ENCODE results near the gene DOCK6. TPM values are rescaled to one million over a fixed set of nuclear protein-coding genes. Genes with fewer than 3 reads are reported as not detected.

DOCK6 gene
- total and polyA plus RNA-seq, 10 of the 15 experiments (the other 5 are each of a cell fraction or from before 2014, with no cell fraction given) = 0.76 to 24.8 (median 4.7) TPM

- Histone ChIP-seq H3K27ac (ENCODE audit: control insufficient read depth, insufficient read depth) (no peak overlapping the region), H2AFZ (ENCODE audit: control insufficient read depth, low read depth, low read length) (no peak overlapping the region), H3K4me1 (ENCODE audit: control insufficient read depth, insufficient read depth, low read length) (peaks cover 2% of the 10 kb centered on the region), H4K20me1 (ENCODE audit: control insufficient read depth, insufficient read depth) (no peaks in the 10 kb centered on the region), H3K4me2 (ENCODE audit: control insufficient read depth, insufficient read depth) (no peak overlapping the region), H3K9ac (ENCODE audit: control insufficient read depth, insufficient read depth, low read length) (no peak overlapping the region), H3K79me2 (ENCODE audit: control insufficient read depth, insufficient read depth, low read length) (no peaks in the 10 kb centered on the region), H3K36me3 (ENCODE audit: control insufficient read depth in 2 of 2, insufficient read depth in 2 of 2, low read length in 1 of 2) (no peaks in the 10 kb centered on the region), H3K9me3 (replicated peaks; ENCODE audit: control insufficient read depth, insufficient read depth, low read length) (no peaks in the 10 kb centered on the region; the same call in 2 of the 3 replicates), H3K4me3 (no peak overlapping the region), H3K27me3 (replicated peaks in 1 of 2; ENCODE audit: control insufficient read depth in 2 of 2, insufficient read depth in 2 of 2, low read length in 1 of 2) (no peaks in the 10 kb centered on the region)
- in situ Hi-C loops (cut with MboI) (no loop called here), intact Hi-C loops (cut with micrococcal nuclease; ENCODE audit: unreplicated experiment) (no loop called here)
- CTCF ChIA-PET = interaction anchor here (0.7 to 0.9 kb wide), 2 partner anchors 8 to 10 kb away, joined by 3 read pairs; no protein-coding TSS in a partner anchor
- WGBS (ENCODE audit: insufficient coverage, insufficient replicate concordance, low lambda C conversion rate, missing lambda C conversion rate) = 3% methylated on average over 4 of the region's 4 CpGs
- no TSS peak for BruUV-seq (replicated peaks)
- FAIRE-seq (no peak), DNase-seq (ENCODE audit: low read depth, low spot score) (no peak), ATAC-seq (no peak)
- SMC1A ChIA-PET (ENCODE audit: uncharacterized antibody, unreplicated experiment) = interaction anchor here (1.4 kb wide), 1 partner anchor 12 kb away, joined by 5 read pairs; no protein-coding TSS in a partner anchor
- no peak for TF ChIP-seq PAX5 (IDR thresholded peaks at IDR 0.05; ENCODE audit: borderline replicate concordance, low read depth, low read length)
- no peak for TF ChIP-seq IKZF1 (conservative IDR thresholded peaks at IDR 0.05)
- TF ChIP-seq MXI1 (IDR thresholded peaks at IDR 0.05; ENCODE audit: low read depth, low read length) = no peak
- POLR2A ChIA-PET = no interaction called here
- RAD21 ChIA-PET (ENCODE audit: unreplicated experiment) = interaction anchor here (0.6 kb wide), 1 partner anchor 145 kb away, joined by 4 read pairs; no protein-coding TSS in a partner anchor
Measured at GRCh38 chr19:11274533-11275086, 12.3 kb upstream of the DOCK6 start.

DNA sequence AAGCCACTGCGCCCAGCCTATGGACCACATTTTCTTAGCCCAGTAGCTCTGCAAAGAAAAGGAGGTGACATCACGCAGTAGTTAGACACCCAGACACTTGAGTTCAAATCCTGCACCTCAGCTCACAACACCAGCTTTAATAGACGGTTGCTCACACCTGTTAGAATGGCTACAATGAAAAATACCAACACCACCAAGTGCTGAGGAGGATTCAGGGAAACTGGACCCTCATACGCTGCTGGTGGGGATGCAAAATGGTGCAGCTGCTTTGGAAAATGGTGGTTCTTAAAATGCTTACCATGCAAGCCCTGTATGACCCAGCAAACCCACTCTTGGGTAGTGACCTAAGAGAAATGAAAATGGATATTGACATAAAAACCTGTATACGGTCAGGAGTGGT is 11.7 kb upstream of the DOCK6 start:
- RAD21 ChIA-PET (ENCODE audit: unreplicated experiment) = no interaction called here
- Histone ChIP-seq H3K4me3 (no peak overlapping the region), H4K20me1 (ENCODE audit: control insufficient read depth, insufficient read depth) (no peaks in the 10 kb centered on the region), H3K9ac (ENCODE audit: control insufficient read depth, insufficient read depth, low read length) (no peak overlapping the region), H3K79me2 (ENCODE audit: control insufficient read depth, insufficient read depth, low read length) (no peaks in the 10 kb centered on the region), H3K4me2 (ENCODE audit: control insufficient read depth, insufficient read depth) (no peak overlapping the region), H3K4me1 (ENCODE audit: control insufficient read depth, insufficient read depth, low read length) (no peaks in the 10 kb centered on the region), H3K36me3 (ENCODE audit: control insufficient read depth in 2 of 2, insufficient read depth in 2 of 2, low read length in 1 of 2) (no peaks in the 10 kb centered on the region), H3K27me3 (replicated peaks in 1 of 2; ENCODE audit: control insufficient read depth in 2 of 2, insufficient read depth in 2 of 2, low read length in 1 of 2) (no peaks in the 10 kb centered on the region), H3K27ac (ENCODE audit: control insufficient read depth, insufficient read depth) (no peak overlapping the region), H3K9me3 (replicated peaks; ENCODE audit: control insufficient read depth, insufficient read depth, low read length) (no peaks in the 10 kb centered on the region; the same call in 2 of the 3 replicates), H2AFZ (ENCODE audit: control insufficient read depth, low read depth, low read length) (no peak overlapping the region)
- POLR2A ChIA-PET = no interaction called here
- DNase-seq (ENCODE audit: low read depth, low spot score) (no peak), ATAC-seq (no peak), FAIRE-seq (no peak)
- CTCF ChIA-PET = interaction anchor here (0.7 kb wide), 1 partner anchor 9 kb away, joined by 3 read pairs; no protein-coding TSS in a partner anchor
- intact Hi-C loops (cut with micrococcal nuclease; ENCODE audit: unreplicated experiment) = no loop called here
- WGBS (ENCODE audit: insufficient coverage, insufficient replicate concordance, low lambda C conversion rate, missing lambda C conversion rate) = 11% methylated on average over 5 of the region's 5 CpGs
- SMC1A ChIA-PET (ENCODE audit: uncharacterized antibody, unreplicated experiment) = interaction anchor here (1.4 kb wide), 1 partner anchor 12 kb away, joined by 5 read pairs; no protein-coding TSS in a partner anchor
- BruUV-seq (replicated peaks) = no TSS peak
- in situ Hi-C loops (cut with MboI) = no loop called here
- TF ChIP-seq, protein P1, sequence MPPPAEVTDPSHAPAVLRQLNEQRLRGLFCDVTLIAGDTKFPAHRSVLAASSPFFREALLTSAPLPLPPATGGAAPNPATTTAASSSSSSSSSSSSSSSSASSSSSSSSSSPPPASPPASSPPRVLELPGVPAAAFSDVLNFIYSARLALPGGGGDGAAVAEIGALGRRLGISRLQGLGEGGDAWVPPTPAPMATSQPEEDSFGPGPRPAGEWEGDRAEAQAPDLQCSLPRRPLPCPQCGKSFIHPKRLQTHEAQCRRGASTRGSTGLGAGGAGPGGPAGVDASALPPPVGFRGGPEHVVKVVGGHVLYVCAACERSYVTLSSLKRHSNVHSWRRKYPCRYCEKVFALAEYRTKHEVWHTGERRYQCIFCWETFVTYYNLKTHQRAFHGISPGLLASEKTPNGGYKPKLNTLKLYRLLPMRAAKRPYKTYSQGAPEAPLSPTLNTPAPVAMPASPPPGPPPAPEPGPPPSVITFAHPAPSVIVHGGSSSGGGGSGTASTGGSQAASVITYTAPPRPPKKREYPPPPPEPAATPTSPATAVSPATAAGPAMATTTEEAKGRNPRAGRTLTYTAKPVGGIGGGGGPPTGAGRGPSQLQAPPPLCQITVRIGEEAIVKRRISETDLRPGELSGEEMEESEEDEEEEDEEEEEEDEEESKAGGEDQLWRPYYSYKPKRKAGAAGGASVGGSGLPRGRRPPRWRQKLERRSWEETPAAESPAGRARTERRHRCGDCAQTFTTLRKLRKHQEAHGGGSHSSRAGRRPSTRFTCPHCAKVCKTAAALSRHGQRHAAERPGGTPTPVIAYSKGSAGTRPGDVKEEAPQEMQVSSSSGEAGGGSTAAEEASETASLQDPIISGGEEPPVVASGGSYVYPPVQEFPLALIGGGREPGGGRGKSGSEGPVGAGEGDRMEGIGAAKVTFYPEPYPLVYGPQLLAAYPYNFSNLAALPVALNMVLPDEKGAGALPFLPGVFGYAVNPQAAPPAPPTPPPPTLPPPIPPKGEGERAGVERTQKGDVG (CRISPR knock-in tag; IDR thresholded peaks at IDR 0.05) = no peak
- TF ChIP-seq ZSCAN29 (IDR thresholded peaks at IDR 0.05) (no peak), LARP7 (IDR thresholded peaks at IDR 0.05) (no peak), SUPT20H (IDR thresholded peaks at IDR 0.05; ENCODE audit: borderline replicate concordance, control insufficient read depth, low read depth, low read length) (no peak), MTA3 (IDR thresholded peaks at IDR 0.05; ENCODE audit: borderline replicate concordance, low read length) (no peak), FOS (IDR thresholded peaks at IDR 0.05; ENCODE audit: borderline replicate concordance, extremely low read depth, insufficient read length) (no peak)
- TF ChIP-seq, protein P2, sequence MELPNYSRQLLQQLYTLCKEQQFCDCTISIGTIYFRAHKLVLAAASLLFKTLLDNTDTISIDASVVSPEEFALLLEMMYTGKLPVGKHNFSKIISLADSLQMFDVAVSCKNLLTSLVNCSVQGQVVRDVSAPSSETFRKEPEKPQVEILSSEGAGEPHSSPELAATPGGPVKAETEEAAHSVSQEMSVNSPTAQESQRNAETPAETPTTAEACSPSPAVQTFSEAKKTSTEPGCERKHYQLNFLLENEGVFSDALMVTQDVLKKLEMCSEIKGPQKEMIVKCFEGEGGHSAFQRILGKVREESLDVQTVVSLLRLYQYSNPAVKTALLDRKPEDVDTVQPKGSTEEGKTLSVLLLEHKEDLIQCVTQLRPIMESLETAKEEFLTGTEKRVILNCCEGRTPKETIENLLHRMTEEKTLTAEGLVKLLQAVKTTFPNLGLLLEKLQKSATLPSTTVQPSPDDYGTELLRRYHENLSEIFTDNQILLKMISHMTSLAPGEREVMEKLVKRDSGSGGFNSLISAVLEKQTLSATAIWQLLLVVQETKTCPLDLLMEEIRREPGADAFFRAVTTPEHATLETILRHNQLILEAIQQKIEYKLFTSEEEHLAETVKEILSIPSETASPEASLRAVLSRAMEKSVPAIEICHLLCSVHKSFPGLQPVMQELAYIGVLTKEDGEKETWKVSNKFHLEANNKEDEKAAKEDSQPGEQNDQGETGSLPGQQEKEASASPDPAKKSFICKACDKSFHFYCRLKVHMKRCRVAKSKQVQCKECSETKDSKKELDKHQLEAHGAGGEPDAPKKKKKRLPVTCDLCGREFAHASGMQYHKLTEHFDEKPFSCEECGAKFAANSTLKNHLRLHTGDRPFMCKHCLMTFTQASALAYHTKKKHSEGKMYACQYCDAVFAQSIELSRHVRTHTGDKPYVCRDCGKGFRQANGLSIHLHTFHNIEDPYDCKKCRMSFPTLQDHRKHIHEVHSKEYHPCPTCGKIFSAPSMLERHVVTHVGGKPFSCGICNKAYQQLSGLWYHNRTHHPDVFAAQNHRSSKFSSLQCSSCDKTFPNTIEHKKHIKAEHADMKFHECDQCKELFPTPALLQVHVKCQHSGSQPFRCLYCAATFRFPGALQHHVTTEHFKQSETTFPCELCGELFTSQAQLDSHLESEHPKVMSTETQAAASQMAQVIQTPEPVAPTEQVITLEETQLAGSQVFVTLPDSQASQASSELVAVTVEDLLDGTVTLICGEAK (IDR thresholded peaks at IDR 0.05; ENCODE audit: borderline replicate concordance) = no peak
